ENCODE measurements around the gene SELENOK. TPM values are rescaled to one million over a fixed set of nuclear protein-coding genes. Genes with fewer than 3 reads are reported as not detected.
A peak's percentile ranks its signal among the peaks of the same experiment; 100 is the strongest.

SELENOK gene
- total and polyA plus RNA-seq, 2 of the 13 experiments (the other 11 are each of a cell fraction or from before 2014, with no cell fraction given), result 67.0 to 81.0 TPM

- TF ChIP-seq SP140L (CRISPR knock-in tag; IDR thresholded peaks at IDR 0.05; ENCODE audit: borderline replicate concordance) (no peak), KLF11 (CRISPR knock-in tag; IDR thresholded peaks at IDR 0.05) (no peak), ZKSCAN1 (IDR thresholded peaks at IDR 0.05; ENCODE audit: low read length) (no peak), ZNF260 (CRISPR knock-in tag; IDR thresholded peaks at IDR 0.05; ENCODE audit: borderline replicate concordance, low read depth) (no peak), ETV6 (CRISPR knock-in tag; conservative IDR thresholded peaks at IDR 0.05) (no peak), PTBP1 (IDR thresholded peaks at IDR 0.05; ENCODE audit: low read depth, low read length, poor library complexity, severe bottlenecking) (no peak), PHB2 (IDR thresholded peaks at IDR 0.05; ENCODE audit: partially characterized antibody) (no peak), MTF1 (CRISPR knock-in tag; IDR thresholded peaks at IDR 0.05) (no peak), TOPORS (CRISPR knock-in tag; IDR thresholded peaks at IDR 0.05) (no peak), NR2F6 (IDR thresholded peaks at IDR 0.05) (peak; percentile 91), NR2F6 (CRISPR knock-in tag; IDR thresholded peaks at IDR 0.05) (peak; percentile 96), ZNF841 (CRISPR knock-in tag; IDR thresholded peaks at IDR 0.05; ENCODE audit: borderline replicate concordance) (no peak), JUNB (CRISPR knock-in tag; IDR thresholded peaks at IDR 0.05; ENCODE audit: borderline replicate concordance) (no peak), ZNF691 (CRISPR knock-in tag; IDR thresholded peaks at IDR 0.05; ENCODE audit: borderline replicate concordance, low read depth) (no peak), HNF1B (CRISPR knock-in tag; IDR thresholded peaks at IDR 0.05) (no peak; the same call in 1 of the 2 replicates), RAD21 (CRISPR knock-in tag; IDR thresholded peaks at IDR 0.05) (no peak; the same call in 1 of the 2 replicates), CEBPB (IDR thresholded peaks at IDR 0.05; ENCODE audit: borderline replicate concordance, low read depth, low read length) (no peak), KDM1A (CRISPR knock-in tag; IDR thresholded peaks at IDR 0.05) (0 out of 2 replicates have a peak, but pooled peaks have one; percentile 37), MTA3 (CRISPR knock-in tag; IDR thresholded peaks at IDR 0.05) (no peak), ZNF121 (CRISPR knock-in tag; IDR thresholded peaks at IDR 0.05) (no peak), ZFP37 (CRISPR knock-in tag; IDR thresholded peaks at IDR 0.05; ENCODE audit: borderline replicate concordance) (0 out of 2 replicates have a peak, but pooled peaks have one; percentile 6), DZIP1 (CRISPR knock-in tag; IDR thresholded peaks at IDR 0.05) (no peak)
- TF ChIP-seq, protein P1, sequence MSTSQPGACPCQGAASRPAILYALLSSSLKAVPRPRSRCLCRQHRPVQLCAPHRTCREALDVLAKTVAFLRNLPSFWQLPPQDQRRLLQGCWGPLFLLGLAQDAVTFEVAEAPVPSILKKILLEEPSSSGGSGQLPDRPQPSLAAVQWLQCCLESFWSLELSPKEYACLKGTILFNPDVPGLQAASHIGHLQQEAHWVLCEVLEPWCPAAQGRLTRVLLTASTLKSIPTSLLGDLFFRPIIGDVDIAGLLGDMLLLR (CRISPR knock-in tag; IDR thresholded peaks at IDR 0.05), result peak; percentile 57; the same call in 1 of the 2 replicates
- TF ChIP-seq, protein P2, sequence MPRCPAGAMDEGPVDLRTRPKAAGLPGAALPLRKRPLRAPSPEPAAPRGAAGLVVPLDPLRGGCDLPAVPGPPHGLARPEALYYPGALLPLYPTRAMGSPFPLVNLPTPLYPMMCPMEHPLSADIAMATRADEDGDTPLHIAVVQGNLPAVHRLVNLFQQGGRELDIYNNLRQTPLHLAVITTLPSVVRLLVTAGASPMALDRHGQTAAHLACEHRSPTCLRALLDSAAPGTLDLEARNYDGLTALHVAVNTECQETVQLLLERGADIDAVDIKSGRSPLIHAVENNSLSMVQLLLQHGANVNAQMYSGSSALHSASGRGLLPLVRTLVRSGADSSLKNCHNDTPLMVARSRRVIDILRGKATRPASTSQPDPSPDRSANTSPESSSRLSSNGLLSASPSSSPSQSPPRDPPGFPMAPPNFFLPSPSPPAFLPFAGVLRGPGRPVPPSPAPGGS (CRISPR knock-in tag; IDR thresholded peaks at IDR 0.05), result 0 out of 2 replicates have a peak, but pooled peaks have one; percentile 1
These were observed 48.2 kb downstream of the SELENOK start (continued) for GRCh38 chr3:53843195-53844177.
